ENCODE results near the gene PCBP3.

The PCBP3 gene

GRCh38 chr21:45934554-45934953 is 291.0 kb downstream of the PCBP3 start:
- no peak for DNase-seq
- Histone ChIP-seq H3K4me2 (ENCODE audit: low read depth, low read length) (no peak overlapping the region), H3K4me1 (ENCODE audit: low read length) (no peaks in the 10 kb centered on the region)

DNA sequence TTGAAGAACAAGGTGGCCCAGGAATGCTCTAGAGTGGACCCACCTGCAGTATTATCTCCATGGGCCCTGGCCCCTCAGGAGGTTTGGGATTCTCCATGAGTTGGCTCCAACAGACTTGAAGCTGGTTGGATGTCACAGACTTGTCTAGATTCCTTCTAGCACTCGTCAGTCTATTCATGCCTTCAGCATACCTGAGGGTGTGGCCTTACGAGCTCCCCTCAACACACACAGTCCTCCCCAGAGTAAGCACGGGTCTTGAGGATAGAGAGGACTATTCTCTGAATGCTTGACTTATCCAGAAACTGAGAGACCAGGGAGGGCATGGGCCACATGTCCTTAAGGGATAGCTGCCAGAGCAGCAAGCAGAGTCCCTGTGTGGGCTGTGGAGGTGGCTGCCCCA is 292.1 kb downstream of the PCBP3 start:
- Histone ChIP-seq H3K27ac (ENCODE audit: low read length) (no peak overlapping the region), H3K9me3 (replicated peaks; ENCODE audit: insufficient read depth, low read length) (no peaks in the 10 kb centered on the region), H3K79me2 (ENCODE audit: low read length) (no peaks in the 10 kb centered on the region), H3K36me3 (replicated peaks; ENCODE audit: insufficient read depth, low read length) (no peaks in the 10 kb centered on the region), H3K9ac (ENCODE audit: low read length) (no peak overlapping the region), H4K20me1 (ENCODE audit: insufficient read depth, low read length) (no peaks in the 10 kb centered on the region), H3F3A (ENCODE audit: insufficient read depth, low read length) (no peaks in the 10 kb centered on the region), H3K4me1 (ENCODE audit: low read length) (no peaks in the 10 kb centered on the region), H3K4me3 (ENCODE audit: low read length) (no peak overlapping the region), H3K27me3 (replicated peaks; ENCODE audit: insufficient read depth, low read length) (peaks cover 95% of the 10 kb centered on the region), H2AFZ (ENCODE audit: low read length) (no peak overlapping the region), H3K4me2 (ENCODE audit: low read depth, low read length) (no peak overlapping the region), H3K9me2 (replicated peaks; ENCODE audit: insufficient read depth, low read length) (no peaks in the 10 kb centered on the region)
- TF ChIP-seq, protein P1, sequence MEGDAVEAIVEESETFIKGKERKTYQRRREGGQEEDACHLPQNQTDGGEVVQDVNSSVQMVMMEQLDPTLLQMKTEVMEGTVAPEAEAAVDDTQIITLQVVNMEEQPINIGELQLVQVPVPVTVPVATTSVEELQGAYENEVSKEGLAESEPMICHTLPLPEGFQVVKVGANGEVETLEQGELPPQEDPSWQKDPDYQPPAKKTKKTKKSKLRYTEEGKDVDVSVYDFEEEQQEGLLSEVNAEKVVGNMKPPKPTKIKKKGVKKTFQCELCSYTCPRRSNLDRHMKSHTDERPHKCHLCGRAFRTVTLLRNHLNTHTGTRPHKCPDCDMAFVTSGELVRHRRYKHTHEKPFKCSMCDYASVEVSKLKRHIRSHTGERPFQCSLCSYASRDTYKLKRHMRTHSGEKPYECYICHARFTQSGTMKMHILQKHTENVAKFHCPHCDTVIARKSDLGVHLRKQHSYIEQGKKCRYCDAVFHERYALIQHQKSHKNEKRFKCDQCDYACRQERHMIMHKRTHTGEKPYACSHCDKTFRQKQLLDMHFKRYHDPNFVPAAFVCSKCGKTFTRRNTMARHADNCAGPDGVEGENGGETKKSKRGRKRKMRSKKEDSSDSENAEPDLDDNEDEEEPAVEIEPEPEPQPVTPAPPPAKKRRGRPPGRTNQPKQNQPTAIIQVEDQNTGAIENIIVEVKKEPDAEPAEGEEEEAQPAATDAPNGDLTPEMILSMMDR (IDR thresholded peaks at IDR 0.05; ENCODE audit: low read length): no peak
- no peak for TF ChIP-seq EZH2 (optimal IDR thresholded peaks at IDR 0.05; ENCODE audit: low read depth, low read length)
- no peak for DNase-seq

More at GRCh38 chr21:45934554-45934953, 291.0 kb downstream of the PCBP3 start:
- Histone ChIP-seq H3F3A (ENCODE audit: insufficient read depth, low read length) (no peaks in the 10 kb centered on the region), H3K27me3 (replicated peaks; ENCODE audit: insufficient read depth, low read length) (peaks cover 93% of the 10 kb centered on the region), H3K79me2 (ENCODE audit: low read length) (no peaks in the 10 kb centered on the region), H2AFZ (ENCODE audit: low read length) (no peak overlapping the region), H4K20me1 (ENCODE audit: insufficient read depth, low read length) (no peaks in the 10 kb centered on the region), H3K9ac (ENCODE audit: low read length) (no peak overlapping the region), H3K9me2 (replicated peaks; ENCODE audit: insufficient read depth, low read length) (no peaks in the 10 kb centered on the region), H3K36me3 (replicated peaks; ENCODE audit: insufficient read depth, low read length) (no peaks in the 10 kb centered on the region), H3K9me3 (replicated peaks; ENCODE audit: insufficient read depth, low read length) (no peaks in the 10 kb centered on the region), H3K4me3 (ENCODE audit: low read length) (no peak overlapping the region), H3K27ac (ENCODE audit: low read length) (no peak overlapping the region)
- TF ChIP-seq EZH2phosphoT487 (IDR thresholded peaks at IDR 0.05; ENCODE audit: low read length): no peak
- TF ChIP-seq, protein P1 (IDR thresholded peaks at IDR 0.05; ENCODE audit: low read length): no peak
- no peak for TF ChIP-seq EZH2 (optimal IDR thresholded peaks at IDR 0.05; ENCODE audit: low read depth, low read length)

GRCh38 chr21:45937721-45938452 is 294.4 kb downstream of the PCBP3 start:
- Histone ChIP-seq H3K9ac (ENCODE audit: low read length) (no peak overlapping the region), H3K36me3 (replicated peaks; ENCODE audit: insufficient read depth, low read length) (no peaks in the 10 kb centered on the region), H3K27me3 (replicated peaks; ENCODE audit: insufficient read depth, low read length) (peaks cover 97% of the 10 kb centered on the region), H3K9me3 (replicated peaks; ENCODE audit: insufficient read depth, low read length) (no peaks in the 10 kb centered on the region), H3F3A (ENCODE audit: insufficient read depth, low read length) (no peaks in the 10 kb centered on the region), H4K20me1 (ENCODE audit: insufficient read depth, low read length) (no peaks in the 10 kb centered on the region), H3K4me1 (ENCODE audit: low read length) (no peaks in the 10 kb centered on the region), H3K4me2 (ENCODE audit: low read depth, low read length) (no peak overlapping the region), H2AFZ (ENCODE audit: low read length) (no peak overlapping the region), H3K79me2 (ENCODE audit: low read length) (no peaks in the 10 kb centered on the region), H3K4me3 (ENCODE audit: low read length) (no peak overlapping the region), H3K9me2 (replicated peaks; ENCODE audit: insufficient read depth, low read length) (no peaks in the 10 kb centered on the region), H3K27ac (ENCODE audit: low read length) (no peak overlapping the region)
- TF ChIP-seq, protein P1 (IDR thresholded peaks at IDR 0.05; ENCODE audit: low read length): no peak
- TF ChIP-seq EZH2phosphoT487 (IDR thresholded peaks at IDR 0.05; ENCODE audit: low read length) (no peak), EZH2 (optimal IDR thresholded peaks at IDR 0.05; ENCODE audit: low read depth, low read length) (no peak)
- no peak for DNase-seq

Data from MM.1S (cell line).